Keratinocyte (primary cell): ENCODE measurements around the gene PPP2R5C. TPM values are rescaled to one million over a fixed set of nuclear protein-coding genes. Genes with fewer than 3 reads are reported as not detected.

ENCODE experiments used
- DNase-seq: peaks from one replicate; pipeline ENCODE4 v3.0.0-alpha.2; 2011; ENCODE audit warnings: low read depth, missing footprints, low spot score
- FAIRE-seq: peaks from 2 replicates; lab custom pipeline; 2011; peaks lifted over from hg19 to GRCh38; lab: Jason Lieb, UNC
- H2AFZ ChIP-seq: 2 replicates; pipeline ENCODE4 v1.6.0; 2012; ENCODE audit warnings: low read length, control low read depth, inconsistent platforms; ENCODE audit not compliant: control insufficient read depth
- H3K27ac ChIP-seq: 2 replicates; pipeline ENCODE4 v1.5.1; 2011; ENCODE audit warnings: low read length; ENCODE audit not compliant: control insufficient read depth, insufficient read depth
- H3K27me3 ChIP-seq: 3 replicates; pipeline ENCODE4 v1.6.0; 2011; ENCODE audit warnings: low read length; ENCODE audit not compliant: control insufficient read depth, insufficient read depth; ENCODE audit errors: extremely low read depth
- H3K36me3 ChIP-seq, 2 experiments: 2 replicates in 1 of 2; 3 replicates in 1 of 2; pipeline ENCODE4 v1.5.1; 2011; ENCODE audit warnings: low read length in 2 of 2, mild to moderate bottlenecking in 1 of 2; ENCODE audit not compliant: control insufficient read depth in 2 of 2, insufficient read depth in 2 of 2; ENCODE audit errors: extremely low read depth in 1 of 2
- H3K4me1 ChIP-seq: 3 replicates; pipeline ENCODE4 v1.5.1; 2011; ENCODE audit warnings: low read length; ENCODE audit not compliant: control insufficient read depth, insufficient read depth; ENCODE audit errors: extremely low read depth
- H3K4me2 ChIP-seq: 3 replicates; pipeline ENCODE4 v1.6.0; 2011; ENCODE audit warnings: low read depth, low read length; ENCODE audit not compliant: control insufficient read depth, insufficient read depth; ENCODE audit errors: extremely low read depth
- H3K4me3 ChIP-seq, 3 experiments: fragments of 200-600 bp in 1 of 3; sonication (generic) in 1 of 3; 2 replicates in 2 of 3; 3 replicates in 1 of 3; pipeline ENCODE4 v1.5.1; 2011 to 2016; ENCODE audit warnings: low read length in 3 of 3, mild to moderate bottlenecking in 3 of 3, control low read depth in 2 of 3, inconsistent platforms in 1 of 3, low read depth in 1 of 3, mixed read lengths in 1 of 3, mixed run types in 1 of 3, moderate library complexity in 1 of 3; ENCODE audit not compliant: control insufficient read depth in 2 of 3, insufficient read depth in 2 of 3; ENCODE audit errors: extremely low read depth in 1 of 3
- H3K79me2 ChIP-seq: 2 replicates; pipeline ENCODE4 v1.6.0; 2012; ENCODE audit warnings: low read length; ENCODE audit not compliant: control insufficient read depth, insufficient read depth
- H3K9ac ChIP-seq: 3 replicates; pipeline ENCODE4 v1.6.0; 2011; ENCODE audit warnings: low read length; ENCODE audit not compliant: control insufficient read depth, insufficient read depth; ENCODE audit errors: extremely low read depth
- H3K9me1 ChIP-seq: 3 replicates; pipeline ENCODE4 v1.6.0; 2011; ENCODE audit warnings: low read length; ENCODE audit not compliant: control insufficient read depth, insufficient read depth; ENCODE audit errors: extremely low read depth
- H3K9me3 ChIP-seq: 2 replicates; pipeline ENCODE4 v1.5.1; 2012; ENCODE audit warnings: low read depth, low read length; ENCODE audit not compliant: control insufficient read depth
- H4K20me1 ChIP-seq: 3 replicates; pipeline ENCODE4 v1.6.0; 2011; ENCODE audit warnings: low read length; ENCODE audit not compliant: control insufficient read depth, insufficient read depth; ENCODE audit errors: extremely low read depth
- CTCF ChIP-seq, 3 experiments: IDR thresholded peaks in 1 of 3; conservative IDR thresholded peaks in 1 of 3; optimal IDR thresholded peaks in 1 of 3; 2 replicates in 2 of 3; 3 replicates in 1 of 3; pipeline versions ENCODE3 to v1.5.1; 2011; ENCODE audit warnings: low read length in 3 of 3, mild to moderate bottlenecking in 3 of 3, moderate library complexity in 2 of 3, control low read depth in 1 of 3, inconsistent platforms in 1 of 3; ENCODE audit not compliant: insufficient read depth in 2 of 3; ENCODE audit errors: extremely low read depth in 1 of 3
- EZH2 ChIP-seq: IDR thresholded peaks from one replicate; pipeline ENCODE4 v1.6.1; 2012; ENCODE audit warnings: inconsistent platforms, mild to moderate bottlenecking, low read length, moderate library complexity
- dilution Hi-C: fragments of 300-500 bp; cut with MboI; formaldehyde crosslinking; loops from one replicate; pipeline ENCODE4 v1.7.0; 2020; ENCODE audit warnings: low sequenced_read_pairs; ENCODE audit not compliant: extremely low pct_ligation_motif_present
- polyA plus RNA-seq, 5 experiments: library from polyadenylated mRNA; depleted of rRNA in 3 of 5; stranded (reverse) in 3 of 5; stranded (forward) in 1 of 5; unstranded in 1 of 5; fragments of >200 nt; gene quantifications; 1 replicate in 1 of 5; 2 replicates in 3 of 5; 3 replicates in 1 of 5; pipeline versions ENCODE4 v1.2.1 to v1.2.3, GENCODE V29; 2011 to 2012; ENCODE audit warnings: missing spikeins in 2 of 5, low read depth in 1 of 5, low replicate concordance in 1 of 5

PPP2R5C gene
- polyA plus RNA-seq, 1 donor (not counting 4 experiments of a cell fraction or from before 2014, with no cell fraction given) = 105 TPM

- Histone ChIP-seq H3K79me2 (peaks cover 33% of the 10 kb centered on the region), H3K4me2 (no peak overlapping the region), H3K4me1 (no peaks in the 10 kb centered on the region), H3K27ac (no peak overlapping the region), H3K9me3 (no peaks in the 10 kb centered on the region), H2AFZ (no peak overlapping the region), H4K20me1 (peaks cover 7% of the 10 kb centered on the region), H3K9me1 (no peaks in the 10 kb centered on the region), H3K27me3 (no peaks in the 10 kb centered on the region), H3K9ac (no peak overlapping the region), H3K4me3 (no peak overlapping the region), H3K36me3 (peaks cover 8 to 14% of the 10 kb centered on the region in 2 experiments)
- FAIRE-seq (no peak), DNase-seq (no peak)
- TF ChIP-seq CTCF (optimal IDR thresholded peaks at IDR 0.05 in 1 of 3, IDR thresholded peaks at IDR 0.05 in 1 of 3, conservative IDR thresholded peaks at IDR 0.05 in 1 of 3; ENCODE audit: extremely low read depth in 1 of 3, insufficient read depth in 2 of 3, low read length in 3 of 3) (no peak), EZH2 (no peak)
- dilution Hi-C loops = no loop called here
These were observed 98.0 kb downstream of the PPP2R5C start for GRCh38 chr14:101859538-101859902.

- no peaks in the 10 kb centered on the region for H3K4me1 ChIP-seq
- no peak overlapping the region for H3K4me3 ChIP-seq
- TF ChIP-seq CTCF (optimal IDR thresholded peaks at IDR 0.05 in 1 of 3, IDR thresholded peaks at IDR 0.05 in 1 of 3, conservative IDR thresholded peaks at IDR 0.05 in 1 of 3; ENCODE audit: extremely low read depth in 1 of 3, insufficient read depth in 2 of 3, low read length in 3 of 3) (no peak), EZH2 (no peak)
- no peak overlapping the region for H3K9ac ChIP-seq
- FAIRE-seq = no peak
- H3K4me2 ChIP-seq = no peak overlapping the region
- peaks cover 33% of the 10 kb centered on the region for H3K79me2 ChIP-seq
- no peaks in the 10 kb centered on the region for H3K27me3 ChIP-seq
- dilution Hi-C loops = no loop called here
- no peak for DNase-seq
- no peaks in the 10 kb centered on the region for H3K9me3 ChIP-seq
- H3K9me1 ChIP-seq = no peaks in the 10 kb centered on the region
- H3K27ac ChIP-seq = no peak overlapping the region
- peaks cover 8 to 15% of the 10 kb centered on the region in 2 experiments for H3K36me3 ChIP-seq
- H2AFZ ChIP-seq = no peak overlapping the region
- peaks cover 7% of the 10 kb centered on the region for H4K20me1 ChIP-seq
These were observed 98.4 kb downstream of the PPP2R5C start for GRCh38 chr14:101859958-101860357.
